HepG2 (cell line): ENCODE measurements around the gene PDE6H. TPM values are rescaled to one million over a fixed set of nuclear protein-coding genes. Genes with fewer than 3 reads are reported as not detected.

ENCODE experiments used
- CHD2 ChIP-seq: IDR thresholded peaks from 2 replicates; pipeline ENCODE4 v1.6.1; 2011; ENCODE audit warnings: low read depth, low read length, improper control_type of control experiment
- FOXO1 ChIP-seq: sonication (generic); formaldehyde crosslinking; IDR thresholded peaks from 2 replicates; pipeline ENCODE4 v1.4.0; 2020; ENCODE audit warnings: missing genetic modification reagents
- MAF1 ChIP-seq: sonication (generic); formaldehyde crosslinking; IDR thresholded peaks from 2 replicates; pipeline ENCODE4 v1.5.0; 2020; ENCODE audit warnings: missing genetic modification reagents, borderline replicate concordance
- NRL ChIP-seq: sonication (generic); formaldehyde crosslinking; IDR thresholded peaks from 2 replicates; pipeline ENCODE4 v1.5.0; 2020; ENCODE audit warnings: missing genetic modification reagents, mild to moderate bottlenecking, moderate library complexity, borderline replicate concordance
- SCMH1 ChIP-seq: sonication (generic); formaldehyde crosslinking; IDR thresholded peaks from 2 replicates; pipeline ENCODE4 v1.9.0; 2021; ENCODE audit warnings: missing genetic modification reagents, mild to moderate bottlenecking, borderline replicate concordance
- STAT5B ChIP-seq: sonication (generic); formaldehyde crosslinking; IDR thresholded peaks from 2 replicates; pipeline ENCODE4 v1.4.0; 2020; ENCODE audit warnings: missing genetic modification reagents
- ZFP41 ChIP-seq: sonication (generic); formaldehyde crosslinking; IDR thresholded peaks from 2 replicates; pipeline ENCODE4 v1.4.0; 2020; ENCODE audit warnings: mild to moderate bottlenecking, missing genetic modification reagents, borderline replicate concordance
- ZNF839 ChIP-seq: sonication (generic); formaldehyde crosslinking; IDR thresholded peaks from 2 replicates; pipeline ENCODE4 v1.4.0; 2020; ENCODE audit warnings: missing genetic modification reagents, mild to moderate bottlenecking, borderline replicate concordance
- polyA plus RNA-seq, 8 experiments: library from polyadenylated mRNA; depleted of rRNA in 3 of 8; stranded (reverse) in 7 of 8; unstranded in 1 of 8; fragments of >200 nt; fragmentation: Illumina TruSeq in 4 of 8; extraction: Trizol in 4 of 8; gene quantifications; 2 replicates each; pipeline versions ENCODE4 v1.2.1 to v1.2.3, GENCODE V29; 2011 to 2016; ENCODE audit warnings: low read depth in 4 of 8, missing spikeins in 1 of 8, mixed read lengths in 1 of 8; ENCODE audit not compliant: insufficient read depth in 1 of 8
- total RNA-seq, 5 experiments: library from RNA; depleted of rRNA; stranded (reverse); fragments of >200 nt; fragmentation: Illumina TruSeq; extraction: Trizol; gene quantifications; 2 replicates each; pipeline ENCODE4 v1.2.3, GENCODE V29; 2016; ENCODE audit warnings: low read depth in 1 of 5
- TF ChIP-seq, protein P1 (sequence below): sonication (generic); formaldehyde crosslinking; conservative IDR thresholded peaks from 2 replicates; pipeline ENCODE4 v1.8.1; 2023; ENCODE audit warnings: missing genetic modification reagents
- TF ChIP-seq, protein P2 (sequence below): IDR thresholded peaks from 2 replicates; pipeline ENCODE4 v1.4.0; 2020; ENCODE audit warnings: mild to moderate bottlenecking, missing genetic modification reagents

Gene PDE6H
- total and polyA plus RNA-seq, 2 of the 13 experiments (the other 11 are each of a cell fraction or from before 2014, with no cell fraction given), result not detected

DNA sequence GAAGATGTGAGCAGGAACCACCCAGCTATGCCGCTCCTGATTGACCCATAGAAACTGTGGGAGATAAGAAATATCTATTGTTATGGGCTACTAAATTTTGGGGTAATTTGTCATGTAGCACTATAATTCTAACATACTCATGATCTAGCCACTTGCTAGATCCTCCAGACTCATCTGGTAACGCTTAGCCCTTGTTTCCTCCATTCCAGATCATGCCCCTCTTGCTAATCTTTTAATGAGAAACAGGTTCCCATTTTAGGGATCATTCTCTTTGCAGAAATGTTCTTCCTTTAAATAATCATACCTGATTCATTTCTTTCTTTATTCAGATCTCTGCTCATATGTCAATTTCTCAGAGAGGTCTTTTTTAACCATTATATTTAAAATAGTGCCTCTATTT, 7.6 kb upstream of the PDE6H start (continued):
- TF ChIP-seq, protein P1, sequence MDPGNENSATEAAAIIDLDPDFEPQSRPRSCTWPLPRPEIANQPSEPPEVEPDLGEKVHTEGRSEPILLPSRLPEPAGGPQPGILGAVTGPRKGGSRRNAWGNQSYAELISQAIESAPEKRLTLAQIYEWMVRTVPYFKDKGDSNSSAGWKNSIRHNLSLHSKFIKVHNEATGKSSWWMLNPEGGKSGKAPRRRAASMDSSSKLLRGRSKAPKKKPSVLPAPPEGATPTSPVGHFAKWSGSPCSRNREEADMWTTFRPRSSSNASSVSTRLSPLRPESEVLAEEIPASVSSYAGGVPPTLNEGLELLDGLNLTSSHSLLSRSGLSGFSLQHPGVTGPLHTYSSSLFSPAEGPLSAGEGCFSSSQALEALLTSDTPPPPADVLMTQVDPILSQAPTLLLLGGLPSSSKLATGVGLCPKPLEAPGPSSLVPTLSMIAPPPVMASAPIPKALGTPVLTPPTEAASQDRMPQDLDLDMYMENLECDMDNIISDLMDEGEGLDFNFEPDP, result no peak
- TF ChIP-seq ZFP41 (CRISPR knock-in tag) (no peak), ZNF839 (no peak), SCMH1 (CRISPR knock-in tag) (no peak), STAT5B (no peak), MAF1 (CRISPR knock-in tag) (no peak), NRL (no peak), FOXO1 (no peak), CHD2 (no peak)
- TF ChIP-seq, protein P2, sequence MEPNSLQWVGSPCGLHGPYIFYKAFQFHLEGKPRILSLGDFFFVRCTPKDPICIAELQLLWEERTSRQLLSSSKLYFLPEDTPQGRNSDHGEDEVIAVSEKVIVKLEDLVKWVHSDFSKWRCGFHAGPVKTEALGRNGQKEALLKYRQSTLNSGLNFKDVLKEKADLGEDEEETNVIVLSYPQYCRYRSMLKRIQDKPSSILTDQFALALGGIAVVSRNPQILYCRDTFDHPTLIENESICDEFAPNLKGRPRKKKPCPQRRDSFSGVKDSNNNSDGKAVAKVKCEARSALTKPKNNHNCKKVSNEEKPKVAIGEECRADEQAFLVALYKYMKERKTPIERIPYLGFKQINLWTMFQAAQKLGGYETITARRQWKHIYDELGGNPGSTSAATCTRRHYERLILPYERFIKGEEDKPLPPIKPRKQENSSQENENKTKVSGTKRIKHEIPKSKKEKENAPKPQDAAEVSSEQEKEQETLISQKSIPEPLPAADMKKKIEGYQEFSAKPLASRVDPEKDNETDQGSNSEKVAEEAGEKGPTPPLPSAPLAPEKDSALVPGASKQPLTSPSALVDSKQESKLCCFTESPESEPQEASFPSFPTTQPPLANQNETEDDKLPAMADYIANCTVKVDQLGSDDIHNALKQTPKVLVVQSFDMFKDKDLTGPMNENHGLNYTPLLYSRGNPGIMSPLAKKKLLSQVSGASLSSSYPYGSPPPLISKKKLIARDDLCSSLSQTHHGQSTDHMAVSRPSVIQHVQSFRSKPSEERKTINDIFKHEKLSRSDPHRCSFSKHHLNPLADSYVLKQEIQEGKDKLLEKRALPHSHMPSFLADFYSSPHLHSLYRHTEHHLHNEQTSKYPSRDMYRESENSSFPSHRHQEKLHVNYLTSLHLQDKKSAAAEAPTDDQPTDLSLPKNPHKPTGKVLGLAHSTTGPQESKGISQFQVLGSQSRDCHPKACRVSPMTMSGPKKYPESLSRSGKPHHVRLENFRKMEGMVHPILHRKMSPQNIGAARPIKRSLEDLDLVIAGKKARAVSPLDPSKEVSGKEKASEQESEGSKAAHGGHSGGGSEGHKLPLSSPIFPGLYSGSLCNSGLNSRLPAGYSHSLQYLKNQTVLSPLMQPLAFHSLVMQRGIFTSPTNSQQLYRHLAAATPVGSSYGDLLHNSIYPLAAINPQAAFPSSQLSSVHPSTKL (CRISPR knock-in tag), result no peak
- TF ChIP-seq, all 625 proteins: peak for 0
